HG02884 (cell line): ENCODE data around the gene RFX4.

Source experiments
- ATAC-seq: cut with Tn5 transposase; IDR thresholded peaks from one replicate; pipeline ENCODE4 v1.9.1; 2021; ENCODE audit warnings: mild to moderate bottlenecking, moderate library complexity; ENCODE audit not compliant: unreplicated experiment

The RFX4 gene

DNA sequence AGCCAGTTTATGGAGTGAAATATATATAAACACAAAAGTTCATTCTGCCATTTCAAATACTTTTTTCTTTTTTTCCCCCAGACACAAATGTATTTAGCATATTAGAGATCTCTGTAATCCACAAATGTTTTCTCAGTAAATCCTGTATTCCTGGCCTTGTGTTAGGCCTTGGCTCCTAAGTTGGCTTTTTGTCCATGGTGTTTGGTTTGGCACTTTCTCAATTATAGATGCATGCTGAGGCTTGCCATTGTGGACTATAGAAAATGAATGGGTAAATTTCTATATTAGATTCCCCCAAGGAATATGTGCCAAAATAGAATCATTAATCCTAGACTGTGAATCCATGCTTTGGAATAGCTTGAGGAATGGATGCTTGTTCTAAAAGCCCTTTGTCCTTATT lies 208.7 kb downstream of the RFX4 start:
- no peak for ATAC-seq

DNA sequence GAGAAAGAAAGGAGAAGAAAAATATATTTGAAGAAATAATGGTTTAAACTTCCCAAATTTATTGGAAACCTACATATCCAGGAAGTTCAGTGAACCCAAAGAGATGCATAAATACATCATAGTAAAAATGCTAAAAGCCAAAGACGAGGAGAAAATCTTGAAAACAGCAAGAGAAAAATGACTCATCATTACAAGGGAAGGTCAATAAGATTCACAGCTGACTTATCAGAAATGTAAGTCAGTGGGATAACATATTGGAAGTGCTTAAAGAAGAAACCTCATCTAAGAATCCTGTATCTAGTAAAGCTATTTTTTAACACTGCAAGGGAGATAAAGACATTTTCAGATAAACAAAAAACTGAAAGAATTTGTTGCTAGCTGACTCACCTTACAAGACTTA lies 211.6 kb downstream of the RFX4 start:
- no peak for ATAC-seq

- no peak for ATAC-seq
These were observed 218.4 kb downstream of the RFX4 start for GRCh38 chr12:106801167-106801708.

GRCh38 chr12:106801830-106802533 lies 219.2 kb downstream of the RFX4 start:
- no peak for ATAC-seq

DNA sequence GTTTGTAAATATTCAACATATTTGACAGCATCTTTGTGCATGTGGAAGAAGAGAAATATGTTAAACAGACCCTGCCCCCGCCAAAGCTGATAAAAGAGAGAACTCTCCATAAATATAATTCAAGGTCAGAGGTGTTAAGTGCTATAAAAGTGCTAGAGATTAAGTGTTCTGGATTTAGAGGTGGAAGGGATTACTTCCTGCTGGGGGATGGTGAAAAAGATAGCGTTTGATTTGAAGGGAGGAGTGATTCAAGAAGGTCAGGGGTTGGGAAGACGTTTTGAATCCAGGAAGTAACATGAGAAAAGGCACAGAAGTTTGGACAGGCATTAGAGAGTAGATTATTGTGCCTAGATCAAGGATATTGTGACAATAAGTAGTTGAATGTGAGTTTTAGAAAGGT lies 221.9 kb downstream of the RFX4 start:
- no peak for ATAC-seq
